CD8-positive, alpha-beta memory T cell (primary cell): ENCODE data around the gene AMBRA1. TPM values are rescaled to one million over a fixed set of nuclear protein-coding genes. Genes with fewer than 3 reads are reported as not detected.
A peak's percentile ranks its signal among the peaks of the same experiment; 100 is the strongest.

Experiments used
- CTCF ChIA-PET: fragments of 350-600 bp; sonication (Branson Sonifier 250); formaldehyde crosslinking; loops from one replicate; lab custom pipeline; 2021; ENCODE audit warnings: antibody characterized with exemption; lab: Charles Lee
- POLR2A ChIA-PET: fragments of 350-600 bp; sonication (Branson Sonifier 250); formaldehyde crosslinking; loops from one replicate; lab custom pipeline; 2021; ENCODE audit warnings: antibody characterized with exemption; lab: Charles Lee
- DNase-seq, 5 donors: peaks; one replicate each; pipeline versions ENCODE4 v3.0.0 to v3.0.0-alpha.2; 2020 to 2022; ENCODE audit warnings: mixed read lengths in 1 of 5
- H3K27ac ChIP-seq: one replicate; pipeline ENCODE4 v1.7.0; 2013; ENCODE audit warnings: low read depth, mild to moderate bottlenecking, low read length, moderate library complexity
- H3K27me3 ChIP-seq: 2 replicates; pipeline ENCODE4 v1.7.0; 2013; ENCODE audit warnings: low read length, mild to moderate bottlenecking; ENCODE audit not compliant: insufficient read depth, poor library complexity, severe bottlenecking
- H3K36me3 ChIP-seq: 2 replicates; pipeline ENCODE4 v1.7.0; 2013; ENCODE audit warnings: mild to moderate bottlenecking, low read length, moderate library complexity; ENCODE audit not compliant: insufficient read depth
- H3K4me1 ChIP-seq: 2 replicates; pipeline ENCODE4 v1.7.0; 2013; ENCODE audit warnings: mild to moderate bottlenecking, low read length, moderate library complexity; ENCODE audit not compliant: insufficient read depth
- H3K4me3 ChIP-seq: 2 replicates; pipeline ENCODE4 v1.7.0; 2013; ENCODE audit warnings: mild to moderate bottlenecking, low read length
- H3K9me3 ChIP-seq: 2 replicates; pipeline ENCODE4 v1.7.0; 2013; ENCODE audit warnings: mild to moderate bottlenecking, low read length
- H3K27ac Mint-ChIP-seq, 8 donors: one replicate each; pipeline ENCODE4 v1.8.0; 2020 to 2021; ENCODE audit warnings: mixed read lengths in 8 of 8, mild to moderate bottlenecking in 6 of 8, inconsistent platforms in 3 of 8, moderate library complexity in 3 of 8
- H3K27me3 Mint-ChIP-seq, 2 donors: one replicate each; pipeline ENCODE4 v1.8.0; 2020 to 2021; ENCODE audit warnings: mixed read lengths in 2 of 2, mild to moderate bottlenecking in 1 of 2, moderate library complexity in 1 of 2
- H3K36me3 Mint-ChIP-seq, 3 donors: one replicate each; pipeline ENCODE4 v1.8.0; 2020 to 2021; ENCODE audit warnings: mixed read lengths in 3 of 3, inconsistent platforms in 1 of 3, mild to moderate bottlenecking in 1 of 3
- H3K4me1 Mint-ChIP-seq, 3 donors: one replicate each; pipeline ENCODE4 v1.8.0; 2020 to 2021; ENCODE audit warnings: mixed read lengths in 3 of 3, inconsistent platforms in 1 of 3, mild to moderate bottlenecking in 1 of 3
- H3K4me3 Mint-ChIP-seq, 7 donors: one replicate each; pipeline ENCODE4 v1.8.0; 2020 to 2021; ENCODE audit warnings: mixed read lengths in 7 of 7, mild to moderate bottlenecking in 6 of 7, moderate library complexity in 4 of 7, inconsistent platforms in 2 of 7
- H3K9me3 Mint-ChIP-seq, 5 donors: one replicate each; pipeline ENCODE4 v1.8.0; 2020 to 2022; ENCODE audit warnings: mixed read lengths in 5 of 5, mild to moderate bottlenecking in 3 of 5, moderate library complexity in 2 of 5, inconsistent platforms in 1 of 5
- polyA plus RNA-seq: library from polyadenylated mRNA; unstranded; fragments of 300-500 nt; fragmentation: Illumina TruSeq; gene quantifications from one replicate; pipeline ENCODE4 v1.2.3, GENCODE V29; 2021
- total RNA-seq, 2 experiments: library from RNA; stranded (reverse); gene quantifications; one replicate each; pipeline ENCODE4 v1.2.3, GENCODE V29; 2021

Gene AMBRA1
- total and polyA plus RNA-seq, 3 experiments from 2014 or later: 13.6 to 33.3 (median 31.3) TPM

DNA sequence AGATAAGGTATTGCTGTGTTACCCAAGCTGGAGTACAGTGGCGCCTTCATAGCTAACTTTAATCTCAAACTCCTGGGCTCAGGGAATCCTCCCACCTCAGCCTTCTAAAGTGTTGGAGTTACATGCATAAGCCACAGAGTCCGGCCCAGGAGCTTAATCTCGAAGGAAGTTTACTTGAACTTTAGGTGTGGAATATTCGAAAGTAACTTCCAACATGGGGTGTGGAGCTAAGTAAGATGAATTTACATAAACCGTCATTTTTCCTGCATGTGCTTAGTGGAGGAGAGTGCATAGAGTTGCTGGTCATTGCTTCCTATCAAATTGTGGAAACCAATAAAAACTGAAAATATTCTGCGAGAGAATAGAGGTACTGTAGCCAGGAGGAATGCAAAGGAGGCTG is 25.0 kb upstream of the AMBRA1 start:
- peak overlapping the region; percentile 39 for H3K4me3 ChIP-seq

DNA sequence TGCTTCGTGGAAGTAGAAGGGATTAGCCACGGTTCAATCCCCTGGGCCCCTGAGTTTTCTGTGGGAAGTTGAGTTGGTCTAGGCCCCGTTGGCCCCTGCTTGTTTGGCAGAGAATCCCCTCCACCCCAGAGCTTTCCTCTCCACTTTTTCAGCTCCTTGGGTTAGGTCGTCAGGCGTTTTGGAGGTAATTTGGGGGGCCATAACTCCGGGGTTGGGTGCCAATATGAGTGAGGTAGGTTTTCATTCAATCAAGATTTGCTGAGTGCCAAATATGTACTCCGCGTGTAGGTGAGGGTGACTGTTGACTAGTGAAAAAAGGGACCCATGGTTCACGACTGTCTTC is 24.1 kb upstream of the AMBRA1 start:
- Mint-ChIP-seq H3K27ac (peak overlapping the region; percentile 98 to 100 (median 100)), H3K4me1 (peaks cover 41 to 67% (median 56%) of the 10 kb centered on the region in 3 donors), H3K9me3 (no peaks in the 10 kb centered on the region), H3K4me3 (peak overlapping the region; percentile 90 to 99 (median 98)), H3K27me3 (peaks cover 0 to 4% of the 10 kb centered on the region in 2 donors), H3K36me3 (peaks cover 0 to 39% (median 10%) of the 10 kb centered on the region in 3 donors)
- peaks cover 6% of the 10 kb centered on the region for H3K36me3 ChIP-seq
- H3K4me1 ChIP-seq: peaks cover 33% of the 10 kb centered on the region
- peak overlapping the region; percentile 85 for H3K4me3 ChIP-seq
- H3K27ac ChIP-seq: peak overlapping the region; percentile 99
- no peaks in the 10 kb centered on the region for H3K27me3 ChIP-seq
- DNase-seq: no peak
- H3K9me3 ChIP-seq: no peaks in the 10 kb centered on the region
- POLR2A ChIA-PET: interaction anchor here (0.6 to 2.1 kb wide), 6 partner anchors 24 to 226 kb away, joined by 4 to 13 read pairs (median 6); partner anchors contain the start of gene AMBRA1
- CTCF ChIA-PET: interaction anchor here (0.6 to 2.1 kb wide), 17 partner anchors 9 to 504 kb away, joined by 3 to 12 read pairs (median 4); partner anchors contain the start of genes AMBRA1, ARHGAP1 and ZNF408

More for the DNA sequence above, 25.0 kb upstream of the AMBRA1 start:
- Mint-ChIP-seq H3K9me3 (no peaks in the 10 kb centered on the region), H3K36me3 (peaks cover 0 to 44% (median 10%) of the 10 kb centered on the region in 3 donors), H3K27me3 (peaks cover 0 to 4% of the 10 kb centered on the region in 2 donors), H3K4me1 (peaks cover 41 to 65% (median 56%) of the 10 kb centered on the region in 3 donors), H3K4me3 (peak overlapping the region; percentile 90 to 99 (median 98)), H3K27ac (peak overlapping the region; percentile 40 to 100 (median 78))
- DNase-seq: no peak
- Histone ChIP-seq H3K27ac (peak overlapping the region; percentile 57), H3K36me3 (peaks cover 6% of the 10 kb centered on the region), H3K4me1 (peaks cover 28% of the 10 kb centered on the region), H3K27me3 (no peaks in the 10 kb centered on the region), H3K9me3 (no peaks in the 10 kb centered on the region)
- ChIA-PET POLR2A (interaction anchor here (0.6 to 2.1 kb wide), 5 partner anchors 12 to 227 kb away, joined by 3 to 13 read pairs (median 4); partner anchors contain the start of gene AMBRA1), CTCF (interaction anchor here (0.9 to 2.0 kb wide), 9 partner anchors 9 to 381 kb away, joined by 3 to 12 read pairs (median 4); partner anchors contain the start of gene AMBRA1)

DNA sequence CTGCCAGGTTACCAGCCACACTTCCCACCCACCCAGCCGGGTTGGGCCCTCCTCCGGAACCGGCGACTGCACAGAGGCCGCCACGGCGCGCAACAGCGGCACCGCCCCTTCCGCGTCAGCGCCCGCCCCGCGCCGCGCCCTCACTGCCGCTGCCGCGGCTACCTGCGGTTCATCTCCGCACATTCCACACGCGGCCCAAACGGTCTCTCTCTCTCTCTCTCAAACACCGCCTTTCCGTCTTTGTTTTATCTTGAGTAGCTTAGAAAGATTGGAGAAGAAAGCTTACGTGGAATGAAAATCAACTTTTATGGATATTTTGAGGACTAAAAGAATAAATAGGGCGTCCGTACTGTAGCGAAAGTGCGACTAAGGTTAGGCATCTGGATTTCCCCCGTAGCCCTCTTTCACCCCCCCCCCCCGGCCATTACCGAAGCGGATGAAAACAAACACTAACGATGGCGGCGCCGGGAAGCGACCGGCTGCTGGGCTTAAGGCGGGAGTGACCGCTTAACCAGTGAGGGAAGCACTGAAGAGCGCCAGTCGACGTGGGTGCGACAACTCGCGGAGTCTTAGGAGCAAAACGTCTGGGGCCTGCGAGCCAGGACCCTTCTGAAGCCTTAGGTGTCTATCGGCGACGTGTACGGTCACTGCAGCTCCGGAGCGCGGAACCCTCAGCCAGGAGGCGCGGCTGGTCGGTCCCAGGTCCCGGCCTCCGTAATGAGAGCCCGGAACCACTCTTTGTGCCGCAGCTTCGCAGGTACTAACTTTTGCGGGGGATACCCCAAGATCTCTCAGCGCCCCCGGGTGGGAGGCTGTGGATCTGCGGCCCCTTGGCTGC is 23.5 kb upstream of the AMBRA1 start, which contains the start of the genes ATG13 and HARBI1:
Gene ATG13 (plus strand): TSS at position 420 of the 838 bp plus-strand sequence. CDS start 26,739 bp downstream, outside the sequence.
Gene HARBI1 (minus strand): TSS at position 94 of the 838 bp plus-strand sequence. CDS start 990 bp downstream, outside the sequence.
- peaks cover 33% of the 10 kb centered on the region for H3K4me1 ChIP-seq
- no peaks in the 10 kb centered on the region for H3K9me3 ChIP-seq
- Mint-ChIP-seq H3K9me3 (no peaks in the 10 kb centered on the region), H3K4me3 (peak within 1 kb of the TSS; percentile 90 to 99 (median 98)), H3K27ac (peak within 1 kb of the TSS; percentile 98 to 100 (median 100)), H3K27me3 (peaks cover 0 to 4% of the 10 kb centered on the region in 2 donors), H3K4me1 (peaks cover 37 to 63% (median 50%) of the 10 kb centered on the region in 3 donors), H3K36me3 (peaks cover 0 to 33% (median 6%) of the 10 kb centered on the region in 3 donors)
- CTCF ChIA-PET: interaction anchor here (0.6 to 2.1 kb wide), 16 partner anchors 8 to 503 kb away, joined by 3 to 12 read pairs (median 4); partner anchors contain the start of genes AMBRA1, ARHGAP1 and ZNF408
- H3K4me3 ChIP-seq: peak within 1 kb of the TSS; percentile 85
- H3K27ac ChIP-seq: peak within 1 kb of the TSS; percentile 99
- no peaks in the 10 kb centered on the region for H3K27me3 ChIP-seq
- POLR2A ChIA-PET: interaction anchor here (0.6 to 2.1 kb wide), 8 partner anchors 38 to 599 kb away, joined by 3 to 13 read pairs (median 4); partner anchors contain the start of genes ARHGAP1 and ZNF408
- peaks cover 6% of the 10 kb centered on the region for H3K36me3 ChIP-seq
- peak; percentile 89 to 94 (median 93) for DNase-seq

DNA sequence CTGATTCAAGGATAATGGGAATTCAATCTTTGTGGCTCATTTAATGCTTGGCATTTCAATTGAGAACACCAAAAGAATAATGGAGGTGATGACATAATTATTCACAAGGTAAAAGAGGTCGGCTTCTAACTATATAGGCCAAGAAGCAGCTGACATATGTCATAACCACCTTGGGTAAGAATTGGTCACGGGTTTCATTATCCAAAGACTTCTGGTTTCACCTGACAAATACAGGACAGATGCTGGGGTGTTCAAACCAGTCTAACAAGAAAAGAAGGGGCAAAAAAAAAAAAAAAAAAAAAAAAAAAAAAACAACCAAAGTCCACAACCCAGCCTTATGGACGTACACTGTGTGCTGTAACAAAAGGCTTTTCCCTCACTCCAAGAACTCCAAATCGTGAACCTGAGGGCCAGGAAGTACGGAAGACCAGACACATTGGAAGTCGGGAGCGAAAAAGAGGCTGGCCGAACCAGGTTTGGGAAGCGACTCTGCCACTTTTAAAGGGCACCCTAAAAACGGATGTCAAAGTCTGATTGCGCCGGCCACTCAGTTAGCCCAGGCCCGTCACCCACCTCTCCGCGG is 22.8 kb upstream of the AMBRA1 start:
- H3K27me3 Mint-ChIP-seq: peaks cover 0 to 4% of the 10 kb centered on the region in 2 donors
- no peaks in the 10 kb centered on the region for H3K9me3 Mint-ChIP-seq
- Histone ChIP-seq H3K36me3 (peaks cover 5% of the 10 kb centered on the region), H3K27ac (peak overlapping the region; percentile 99), H3K9me3 (no peaks in the 10 kb centered on the region), H3K4me3 (peak overlapping the region; percentile 85), H3K4me1 (peaks cover 33% of the 10 kb centered on the region), H3K27me3 (no peaks in the 10 kb centered on the region)
- peak in 1 of 5 donors; percentile 35 for DNase-seq
- POLR2A ChIA-PET: interaction anchor here (0.6 to 2.1 kb wide), 4 partner anchors 56 to 599 kb away, joined by 3 to 13 read pairs (median 5); partner anchors contain the start of genes ARHGAP1 and ZNF408
- H3K27ac Mint-ChIP-seq: peak overlapping the region; percentile 98 to 100 (median 100)
- peaks cover 0 to 31% (median 6%) of the 10 kb centered on the region in 3 donors for H3K36me3 Mint-ChIP-seq
- peaks cover 35 to 63% (median 51%) of the 10 kb centered on the region in 3 donors for H3K4me1 Mint-ChIP-seq
- CTCF ChIA-PET: interaction anchor here (1.3 to 2.1 kb wide), 5 partner anchors 22 to 229 kb away, joined by 4 to 8 read pairs (median 5); partner anchors contain the start of gene AMBRA1
- peak overlapping the region; percentile 90 to 99 (median 98) for H3K4me3 Mint-ChIP-seq

DNA sequence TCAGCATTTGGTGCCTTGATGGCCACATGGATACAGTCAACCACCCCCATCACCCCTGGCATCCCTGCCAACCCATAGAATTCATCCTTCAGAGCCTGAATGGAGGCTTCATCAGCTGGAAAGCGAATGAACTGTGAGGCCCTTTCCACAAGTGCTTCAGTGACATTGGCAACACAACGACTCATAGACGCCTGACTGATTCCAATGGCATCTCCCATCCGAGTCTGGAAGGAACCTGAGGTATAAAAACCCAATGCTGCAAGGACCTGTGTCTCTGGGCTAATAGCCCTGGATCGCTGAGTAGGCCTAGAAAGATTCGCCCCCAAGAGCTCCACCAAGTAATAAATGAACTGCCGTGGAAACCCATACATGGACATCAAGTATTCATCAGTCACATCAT is 21.9 kb upstream of the AMBRA1 start:
- CTCF ChIA-PET: interaction anchor here (2.1 kb wide), 1 partner anchor 56 kb away, joined by 6 read pairs; no protein-coding TSS in a partner anchor
- H3K4me1 ChIP-seq: peaks cover 29% of the 10 kb centered on the region
- Mint-ChIP-seq H3K27ac (peak overlapping the region in 5 of 8 donors; percentile 46 to 100 (median 99)), H3K4me1 (peaks cover 30 to 58% (median 44%) of the 10 kb centered on the region in 3 donors), H3K9me3 (no peaks in the 10 kb centered on the region), H3K4me3 (peak overlapping the region in 6 of 7 donors; percentile 67 to 99 (median 98)), H3K27me3 (peaks cover 0 to 4% of the 10 kb centered on the region in 2 donors), H3K36me3 (peaks cover 0 to 26% (median 3%) of the 10 kb centered on the region in 3 donors)
- H3K4me3 ChIP-seq: no peak overlapping the region
- DNase-seq: no peak
- H3K9me3 ChIP-seq: no peaks in the 10 kb centered on the region
- no peaks in the 10 kb centered on the region for H3K36me3 ChIP-seq
- no peaks in the 10 kb centered on the region for H3K27me3 ChIP-seq
- POLR2A ChIA-PET: no interaction called here
- no peak overlapping the region for H3K27ac ChIP-seq

DNA sequence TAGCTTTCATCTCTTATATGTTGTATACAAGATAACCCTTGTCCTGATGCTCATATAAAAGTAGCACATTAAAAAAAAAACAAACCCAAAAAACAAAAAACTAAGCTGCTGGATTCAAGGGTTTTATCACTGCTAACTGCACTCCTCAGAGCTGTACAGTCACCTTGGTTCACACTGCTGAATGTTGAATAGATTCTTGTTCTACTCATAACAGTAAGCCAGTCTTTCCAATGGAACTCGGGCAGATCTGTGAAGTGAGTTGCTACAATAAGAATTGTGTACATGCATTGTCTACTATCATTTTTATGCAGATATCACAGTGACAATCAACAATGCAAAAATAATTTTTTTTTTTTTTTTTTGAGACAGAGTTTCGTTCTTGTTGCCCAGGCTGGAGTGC is 18.5 kb upstream of the AMBRA1 start:
- POLR2A ChIA-PET: no interaction called here
- CTCF ChIA-PET: interaction anchor here (0.9 to 2.0 kb wide), 2 partner anchors 12 to 18 kb away, joined by 3 to 13 read pairs; partner anchors contain the start of gene AMBRA1
- Histone ChIP-seq H3K36me3 (no peaks in the 10 kb centered on the region), H3K4me1 (peaks cover 11% of the 10 kb centered on the region), H3K4me3 (no peak overlapping the region), H3K9me3 (no peaks in the 10 kb centered on the region), H3K27ac (no peak overlapping the region), H3K27me3 (no peaks in the 10 kb centered on the region)
- Mint-ChIP-seq H3K4me3 (peak overlapping the region in 1 of 7 donors; percentile 24), H3K4me1 (peaks cover 15 to 34% (median 25%) of the 10 kb centered on the region in 3 donors), H3K36me3 (peaks cover 0 to 10% (median 3%) of the 10 kb centered on the region in 3 donors), H3K27me3 (peaks cover 0 to 4% of the 10 kb centered on the region in 2 donors), H3K9me3 (no peaks in the 10 kb centered on the region), H3K27ac (no peak overlapping the region)
- DNase-seq: no peak
